K562 (cell line): Measurements from ENCODE around the gene HCFC1R1. TPM values are rescaled to one million over a fixed set of nuclear protein-coding genes. Genes with fewer than 3 reads are reported as not detected.
A peak's percentile ranks its signal among the peaks of the same experiment; 100 is the strongest.

Experiments used
- BRF1 ChIP-seq: IDR thresholded peaks from 3 replicates; pipeline ENCODE4 v1.6.1; 2011; ENCODE audit warnings: borderline replicate concordance, mild to moderate bottlenecking; ENCODE audit not compliant: insufficient read length; ENCODE audit errors: extremely low read depth
- CHAMP1 ChIP-seq: fragments of 450-650 bp; IDR thresholded peaks from 2 replicates; pipeline ENCODE4 v1.6.1; 2016; ENCODE audit warnings: mild to moderate bottlenecking
- DNMT1 ChIP-seq: fragments of 450-650 bp; IDR thresholded peaks from 2 replicates; pipeline ENCODE4 v1.6.1; 2016; ENCODE audit warnings: antibody characterized with exemption, mild to moderate bottlenecking
- ETV6 ChIP-seq, 3 experiments: fragments of 150-350 bp in 1 of 3; sonication (generic) in 1 of 3; formaldehyde crosslinking in 1 of 3; IDR thresholded peaks; 2 replicates each; pipeline versions ENCODE4 v1.6.1 to v1.8.0; 2014 to 2022; ENCODE audit warnings: borderline replicate concordance in 2 of 3, low read depth in 2 of 3, antibody characterized with exemption in 1 of 3, low read length in 1 of 3, mild to moderate bottlenecking in 1 of 3, missing genetic modification reagents in 1 of 3
- ILF3 ChIP-seq: fragments of 450-650 bp; IDR thresholded peaks from 2 replicates; pipeline ENCODE4 v1.6.1; 2018; ENCODE audit warnings: antibody characterized with exemption, mild to moderate bottlenecking, moderate library complexity, borderline replicate concordance
- KDM5B ChIP-seq: fragments of 200-600 bp; sonication (generic); IDR thresholded peaks from 2 replicates; pipeline ENCODE4 v1.6.1; 2012; ENCODE audit warnings: low read depth, mild to moderate bottlenecking, moderate library complexity, low read length, control low read depth, inconsistent platforms; ENCODE audit not compliant: insufficient replicate concordance
- MAFG ChIP-seq: fragments of 450-650 bp; conservative IDR thresholded peaks from 2 replicates; pipeline ENCODE4 v1.6.1; 2016; ENCODE audit warnings: missing genetic modification characterization, missing compliant biosample characterization
- NONO ChIP-seq, 2 experiments: fragments of 200-400 bp in 1 of 2; fragments of 450-650 bp in 1 of 2; formaldehyde crosslinking in 1 of 2; IDR thresholded peaks; 2 replicates each; pipeline ENCODE4 v1.6.1; 2017; ENCODE audit warnings: low read depth in 2 of 2, mild to moderate bottlenecking in 2 of 2, moderate library complexity in 2 of 2, low read length in 1 of 2
- PBX2 ChIP-seq, 2 experiments: IDR thresholded peaks in 1 of 2; conservative IDR thresholded peaks in 1 of 2; 2 replicates each; pipeline ENCODE4 v1.6.1; 2016; ENCODE audit warnings: low read depth in 2 of 2, mild to moderate bottlenecking in 1 of 2, missing compliant biosample characterization in 1 of 2, missing genetic modification characterization in 1 of 2, moderate library complexity in 1 of 2
- POLR2H ChIP-seq: IDR thresholded peaks from 2 replicates; pipeline ENCODE4 v1.6.1; 2016; ENCODE audit warnings: missing genetic modification characterization, low read depth, mild to moderate bottlenecking, control low read depth, missing compliant biosample characterization, moderate library complexity
- POLR3G ChIP-seq: IDR thresholded peaks from 2 replicates; pipeline ENCODE4 v1.6.1; 2011; ENCODE audit not compliant: insufficient read length, insufficient replicate concordance; ENCODE audit errors: extremely low read depth
- SRSF9 ChIP-seq: fragments of 200-400 bp; formaldehyde crosslinking; IDR thresholded peaks from 2 replicates; pipeline ENCODE4 v1.6.1; 2017; ENCODE audit warnings: low read depth, low read length, borderline replicate concordance
- TAF15 ChIP-seq: fragments of 200-400 bp; formaldehyde crosslinking; IDR thresholded peaks from 2 replicates; pipeline ENCODE4 v1.6.1; 2017; ENCODE audit warnings: mild to moderate bottlenecking, low read depth, low read length, moderate library complexity
- TFE3 ChIP-seq: fragments of 450-650 bp; formaldehyde crosslinking; IDR thresholded peaks from 2 replicates; pipeline ENCODE4 v1.4.0; 2020; ENCODE audit warnings: mild to moderate bottlenecking, mixed read lengths
- ZBTB5 ChIP-seq: fragments of 450-650 bp; IDR thresholded peaks from 2 replicates; pipeline ENCODE4 v1.6.1; 2017; ENCODE audit warnings: antibody characterized with exemption
- ZC3H8 ChIP-seq: fragments of 450-650 bp; IDR thresholded peaks from 2 replicates; pipeline ENCODE4 v1.6.1; 2017
- ZNF165 ChIP-seq: fragments of 250-450 bp; sonication (Bioruptor Pico); IDR thresholded peaks from 2 replicates; pipeline ENCODE4 v1.4.0; 2020; ENCODE audit warnings: borderline replicate concordance
- polyA plus RNA-seq, 8 experiments: library from polyadenylated mRNA; depleted of rRNA in 4 of 8; stranded (reverse) in 5 of 8; unstranded in 3 of 8; fragments of >200 nt; fragmentation: Nextera tagmentation in 2 of 8; fragmentation: Illumina TruSeq in 1 of 8; extraction: Ambion mirVana in 2 of 8; extraction: Trizol in 1 of 8; gene quantifications; 2 replicates each; pipeline versions ENCODE4 v1.2.1 to v1.2.3, GENCODE V29; 2011 to 2014; ENCODE audit warnings: inconsistent platforms in 1 of 8, missing spikeins in 1 of 8
- total RNA-seq, 7 experiments: library from RNA; depleted of rRNA in 6 of 7; stranded (reverse); fragments of >200 nt in 6 of 7; fragmentation: Illumina TruSeq in 2 of 7; extraction: Trizol in 2 of 7; gene quantifications; 2 replicates each; pipeline versions ENCODE4 v1.2.1 to v1.2.3, GENCODE V29; 2011 to 2021; ENCODE audit warnings: low replicate concordance in 1 of 7

HCFC1R1 gene
- total and polyA plus RNA-seq, 9 of the 15 experiments (the other 6 are each of a cell fraction or from before 2014, with no cell fraction given): 2.2 to 29.0 (median 11.2) TPM

- TF ChIP-seq ZBTB5 (no peak), POLR2H (tag) (no peak), ETV6 (IDR thresholded peaks at IDR 0.05; ENCODE audit: borderline replicate concordance in 1 of 2, low read depth in 2 of 2, low read length in 1 of 2) (no peak), ETV6 (CRISPR knock-in tag; IDR thresholded peaks at IDR 0.05; ENCODE audit: borderline replicate concordance) (no peak), MAFG (tag) (no peak), POLR3G (no peak), ZNF165 (no peak), ILF3 (no peak), NONO (IDR thresholded peaks at IDR 0.05; ENCODE audit: low read depth in 2 of 2, low read length in 1 of 2) (peak in 1 of 2 experiments; percentile 85; a peak in 2 of 4 replicates), TAF15 (no peak), SRSF9 (no peak), CHAMP1 (no peak), PBX2 (CRISPR knock-in tag; IDR thresholded peaks at IDR 0.05; ENCODE audit: low read depth) (no peak), PBX2 (tag; conservative IDR thresholded peaks at IDR 0.05; ENCODE audit: low read depth) (no peak), ZC3H8 (no peak), BRF1 (no peak), TFE3 (no peak), DNMT1 (no peak), KDM5B (peak; percentile 51)
These were observed 3.5 kb downstream of the HCFC1R1 start, which contains the start of gene TNFRSF12A (continued) for GRCh38 chr16:3020247-3020603.
